GM18873 (cell line): Measurements from ENCODE around the gene FAF1.

Source experiments
- ATAC-seq: cut with Tn5 transposase; IDR thresholded peaks from one replicate; pipeline ENCODE4 v1.9.1; 2021; ENCODE audit warnings: mild to moderate bottlenecking, moderate library complexity, moderate number of reproducible peaks; ENCODE audit not compliant: unreplicated experiment, low FRiP score

Gene FAF1

DNA sequence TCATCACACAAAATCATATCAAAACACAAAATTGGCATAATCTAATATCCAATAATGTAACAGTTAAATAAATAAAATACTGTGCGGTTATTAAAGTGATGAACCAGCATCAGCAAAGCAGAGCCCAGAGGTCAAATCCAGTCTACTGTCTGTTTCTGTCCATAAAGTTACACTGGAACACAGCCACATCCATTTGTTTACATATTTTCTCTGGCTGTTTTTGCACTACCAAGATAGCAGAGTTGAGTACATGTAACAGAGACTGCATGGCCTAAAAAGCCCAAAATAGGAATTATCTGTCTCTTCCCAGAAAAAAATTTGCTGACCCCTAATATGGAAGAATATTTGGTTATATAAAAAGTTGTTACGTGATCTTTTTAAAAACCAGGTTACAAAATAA is 294.7 kb downstream of the FAF1 start:
- ATAC-seq = no peak

DNA sequence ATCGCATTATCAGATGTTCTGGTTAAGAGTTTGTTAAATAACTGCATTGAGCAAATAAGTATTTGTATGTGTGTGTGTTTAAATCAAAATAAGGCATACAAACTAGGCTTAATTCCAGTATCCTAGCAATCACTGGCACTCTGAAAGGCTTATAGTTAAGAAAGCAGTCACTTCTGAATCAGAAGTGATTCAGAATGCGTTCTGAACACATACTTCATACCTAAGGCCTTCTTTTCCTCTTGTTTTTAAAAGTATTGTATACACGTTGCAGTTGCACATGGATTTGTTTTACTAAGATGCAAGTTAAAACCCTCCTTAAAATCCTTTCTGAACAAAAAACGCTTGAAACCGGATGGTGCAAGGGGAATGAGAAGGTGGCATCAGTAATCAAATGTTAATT is 298.4 kb downstream of the FAF1 start:
- ATAC-seq = no peak

DNA sequence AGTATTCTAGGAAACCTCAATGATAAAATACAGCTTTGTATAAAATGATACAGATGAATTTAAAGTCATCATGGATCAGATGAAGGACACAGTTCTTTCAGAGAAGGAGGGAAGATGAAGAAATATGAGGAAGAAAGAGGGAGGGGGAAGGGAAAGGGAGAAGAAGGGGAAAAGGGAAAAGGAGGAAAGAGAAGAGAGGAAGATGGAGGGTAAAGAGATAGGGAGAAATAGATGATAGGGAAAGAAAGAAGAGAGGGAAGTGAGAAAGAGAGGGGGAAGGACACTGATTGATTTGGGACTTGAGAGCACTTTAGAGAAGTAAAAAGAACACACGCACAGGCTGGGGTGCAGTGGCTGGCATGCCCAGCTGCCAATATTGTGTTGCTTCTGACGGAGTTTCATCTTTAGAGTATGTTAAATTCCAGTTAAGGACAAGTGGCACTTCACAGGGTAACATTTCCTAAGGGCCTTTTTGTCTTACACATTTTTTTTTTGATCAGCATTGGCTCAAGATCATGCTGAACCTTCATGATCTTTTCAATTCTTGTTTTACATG is 300.9 kb downstream of the FAF1 start:
- no peak for ATAC-seq

DNA sequence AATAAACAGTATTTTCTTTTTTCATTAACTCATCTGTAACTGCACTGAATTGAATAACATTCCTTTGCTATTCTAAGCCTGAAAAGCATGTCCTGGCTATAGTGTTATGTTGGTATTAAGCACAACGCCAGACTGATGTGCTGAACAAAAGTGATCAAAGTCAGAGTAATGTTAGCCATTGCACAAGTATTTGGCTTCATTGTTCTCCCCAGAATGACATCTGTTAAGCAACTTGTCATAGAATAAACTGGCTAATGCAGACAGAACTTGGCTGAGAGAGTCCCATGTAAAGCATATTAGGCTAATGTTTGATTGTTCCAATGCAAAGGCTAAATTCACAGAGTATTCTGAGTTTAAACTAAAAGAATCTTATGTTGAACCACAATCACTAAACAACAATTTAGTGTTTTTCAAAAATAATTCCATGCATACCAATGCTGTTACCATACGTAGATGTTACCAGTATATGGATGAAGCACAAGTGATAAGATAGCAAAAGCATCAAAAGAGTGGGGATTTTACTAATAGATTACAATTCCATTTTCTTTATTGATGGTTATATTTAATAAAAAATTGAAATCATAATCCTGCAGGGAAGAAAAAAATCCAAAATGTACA is 301.5 kb downstream of the FAF1 start:
- no peak for ATAC-seq

DNA sequence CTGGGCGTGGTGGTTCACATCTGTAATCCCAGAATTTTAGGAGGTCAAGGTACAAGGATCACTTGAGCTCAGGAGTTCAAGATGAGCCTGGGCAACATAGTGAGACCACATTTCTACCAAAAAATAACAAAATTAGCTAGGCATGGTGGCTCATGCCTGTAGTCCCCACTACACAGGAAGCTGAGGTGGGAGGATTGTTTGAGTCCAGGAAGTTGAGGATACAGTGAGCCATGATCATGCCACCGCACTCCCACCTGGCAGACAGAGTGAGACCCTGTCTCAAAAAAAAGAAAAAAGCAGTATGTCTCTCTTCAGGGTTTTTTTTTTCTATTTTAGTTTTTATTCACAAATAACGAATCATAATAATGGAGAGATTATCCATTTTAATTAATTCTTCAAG is 303.1 kb downstream of the FAF1 start:
- no peak for ATAC-seq

DNA sequence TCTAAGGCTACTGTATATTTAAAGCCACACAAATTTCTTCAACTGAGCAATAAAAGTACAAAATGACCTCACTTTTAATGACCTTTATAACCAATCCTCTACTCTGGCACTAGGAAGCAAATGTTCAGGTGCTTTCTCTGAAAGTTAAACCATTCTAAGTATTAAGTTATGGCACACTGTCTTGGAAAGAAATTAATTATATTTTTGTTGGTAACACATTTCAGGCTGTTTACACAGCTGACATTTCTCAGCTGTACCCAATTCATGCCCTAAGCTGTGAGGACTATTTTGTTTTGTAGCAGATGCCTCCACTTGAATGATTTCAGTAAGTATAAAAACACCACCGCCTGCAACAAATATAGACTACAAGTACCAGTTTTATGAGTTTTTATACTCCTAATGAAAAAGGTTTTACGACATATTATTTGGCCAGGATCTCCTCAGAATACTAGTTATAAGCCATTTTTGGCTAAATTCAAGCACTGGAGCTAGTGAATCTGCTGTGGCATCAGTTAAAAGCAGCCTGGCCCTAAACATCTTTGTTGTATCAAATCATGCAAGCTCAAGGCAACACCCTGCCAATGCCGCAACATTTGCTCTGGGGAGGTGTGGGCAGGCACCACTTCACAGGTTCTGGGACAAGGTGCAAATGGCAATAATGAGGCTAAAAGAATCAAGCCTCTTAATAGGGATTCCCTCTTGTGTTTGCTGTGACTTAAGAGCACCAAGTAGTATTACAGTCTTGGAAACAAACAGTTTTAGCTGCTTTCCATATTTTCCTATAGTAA is 308.4 kb downstream of the FAF1 start:
- no peak for ATAC-seq

DNA sequence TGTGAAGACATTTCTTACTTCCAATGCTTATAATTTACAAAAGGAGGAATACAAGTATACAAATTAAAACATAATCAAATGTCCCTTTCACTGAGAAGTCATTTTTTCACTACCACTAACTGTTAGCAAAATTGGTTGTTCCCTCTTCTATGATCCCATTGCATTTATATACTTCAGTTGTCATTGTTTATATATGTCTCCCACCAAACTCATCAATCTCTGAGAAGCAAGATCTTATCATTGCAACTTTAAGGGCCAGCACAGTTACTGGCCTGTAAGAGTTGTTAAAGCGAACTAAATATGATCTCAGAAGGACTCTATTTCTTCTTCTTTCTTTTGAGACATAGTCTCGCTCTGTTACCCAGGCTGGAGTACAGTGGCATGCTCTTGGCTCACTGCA is 313.5 kb downstream of the FAF1 start:
- ATAC-seq = no peak

DNA sequence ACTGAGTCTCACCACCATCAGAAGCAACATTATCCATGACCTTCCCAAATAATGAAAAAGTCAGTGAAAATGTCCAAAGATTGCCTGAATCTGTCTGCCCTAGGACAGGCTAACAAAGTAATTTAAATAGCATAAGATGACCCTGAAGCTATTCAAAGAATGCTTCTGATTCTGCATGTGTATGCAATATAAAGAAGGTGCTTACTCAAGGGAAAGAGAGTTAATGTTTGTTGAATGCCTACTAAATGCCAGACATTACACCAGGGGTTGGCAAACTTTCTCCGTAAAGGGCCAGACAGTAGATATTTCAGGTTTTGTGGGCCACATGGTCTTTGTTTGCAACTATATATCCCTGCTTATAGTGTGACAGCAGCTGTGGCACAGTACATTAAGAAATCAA is 314.9 kb downstream of the FAF1 start:
- ATAC-seq = no peak

DNA sequence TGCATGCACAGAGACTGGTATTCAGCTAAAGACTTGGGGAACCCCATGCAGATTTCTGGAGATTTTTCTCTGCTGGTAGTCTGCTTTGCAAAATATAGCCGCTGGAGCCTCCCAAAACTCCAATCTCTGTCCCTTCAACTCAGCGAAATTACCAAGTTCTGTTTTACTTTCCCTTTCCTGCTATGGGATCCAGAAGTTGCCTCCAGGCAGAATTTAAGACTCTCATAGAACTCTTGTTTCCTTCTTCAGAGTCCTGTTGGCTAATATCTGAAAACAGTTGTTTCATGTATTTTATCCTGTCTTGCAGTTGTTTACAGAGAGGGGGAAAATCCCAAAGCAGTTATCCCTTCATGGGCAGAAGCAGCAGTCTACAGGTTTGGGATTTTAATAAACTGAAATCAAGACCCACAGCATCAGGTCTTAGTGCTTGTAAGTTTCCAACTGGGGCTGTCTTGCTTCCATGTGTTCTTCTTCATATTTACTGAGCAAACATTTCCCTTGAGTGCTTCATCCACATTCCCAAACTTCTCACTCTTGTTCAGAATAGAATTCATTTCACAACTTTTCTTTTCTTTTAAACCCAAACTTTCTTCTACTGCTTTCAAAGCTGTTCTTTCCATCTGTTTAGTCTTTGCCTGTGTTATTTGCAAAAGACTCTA is 315.5 kb downstream of the FAF1 start:
- no peak for ATAC-seq

DNA sequence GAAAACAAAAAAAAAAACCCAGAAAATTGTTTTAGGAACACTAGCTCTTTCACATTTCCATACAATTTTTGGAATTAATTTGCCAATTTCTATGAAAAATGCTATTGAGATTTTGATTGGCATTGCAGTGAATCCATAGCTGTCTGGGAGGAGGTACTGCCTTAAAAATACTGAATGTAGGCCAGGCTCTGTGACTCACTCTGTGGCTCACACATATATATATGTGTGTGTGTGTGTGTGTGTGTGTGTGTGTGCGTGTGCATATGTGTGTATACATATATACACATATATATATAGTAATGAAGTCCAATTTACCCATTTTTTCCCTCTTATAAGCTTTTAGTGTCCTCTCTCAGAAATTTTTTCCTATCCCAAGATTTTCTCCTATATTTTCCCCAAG is 322.6 kb downstream of the FAF1 start:
- no peak for ATAC-seq

DNA sequence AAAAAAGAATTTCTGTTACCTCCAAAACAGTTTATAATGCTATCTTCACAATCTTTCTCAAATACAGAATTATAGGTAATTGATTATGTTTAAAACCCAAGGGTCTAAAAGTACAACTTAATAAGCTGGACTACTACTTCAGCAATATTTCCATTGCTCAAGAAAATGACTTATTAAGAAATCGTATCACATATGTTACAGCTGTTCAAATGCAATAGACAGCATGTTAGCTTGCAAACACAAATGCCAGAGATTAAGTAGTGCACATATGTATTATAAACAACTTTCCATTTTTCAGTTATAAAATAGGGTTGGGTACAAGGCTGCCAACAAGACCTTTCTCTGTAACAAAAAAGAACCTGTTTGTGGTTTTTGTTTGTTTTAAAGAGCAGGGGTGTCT is 325.8 kb downstream of the FAF1 start:
- no peak for ATAC-seq

DNA sequence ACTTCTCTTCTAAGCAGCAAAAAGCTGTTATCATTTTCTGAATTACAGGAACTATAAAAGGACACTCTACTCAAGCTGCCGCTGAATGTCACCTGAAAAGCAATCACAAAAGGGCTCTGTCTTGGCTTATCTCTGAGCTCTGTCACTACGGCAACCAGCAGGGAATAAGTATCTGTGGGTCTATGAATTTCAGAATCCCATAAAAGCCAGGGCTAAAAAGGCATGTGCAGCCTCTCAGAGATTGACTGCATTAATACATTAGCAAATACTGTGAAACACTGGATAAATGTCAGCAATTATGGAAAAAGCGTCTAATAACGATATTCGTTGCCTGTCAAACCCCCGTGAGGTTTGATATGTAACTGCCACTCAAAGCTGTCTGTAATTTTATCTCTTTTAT is 326.6 kb downstream of the FAF1 start:
- ATAC-seq = no peak

DNA sequence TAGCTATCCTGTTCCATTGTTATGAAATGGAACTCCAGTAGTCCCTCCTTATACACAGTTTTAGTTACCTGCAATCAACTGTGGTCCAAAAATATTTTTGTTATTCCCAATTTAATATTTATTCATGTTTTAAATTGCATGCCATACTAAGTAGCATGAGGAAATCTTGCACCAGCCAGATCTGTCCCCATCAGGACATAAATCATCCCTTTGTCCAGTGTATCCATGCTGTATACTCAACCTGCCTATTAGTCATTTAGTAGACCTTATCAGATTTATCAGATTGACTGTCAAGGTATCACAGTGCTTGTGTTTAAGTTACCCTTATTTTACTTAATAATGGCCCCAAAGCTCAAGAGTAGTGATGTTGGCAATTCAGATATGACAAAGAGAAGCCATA is 328.9 kb downstream of the FAF1 start:
- no peak for ATAC-seq

DNA sequence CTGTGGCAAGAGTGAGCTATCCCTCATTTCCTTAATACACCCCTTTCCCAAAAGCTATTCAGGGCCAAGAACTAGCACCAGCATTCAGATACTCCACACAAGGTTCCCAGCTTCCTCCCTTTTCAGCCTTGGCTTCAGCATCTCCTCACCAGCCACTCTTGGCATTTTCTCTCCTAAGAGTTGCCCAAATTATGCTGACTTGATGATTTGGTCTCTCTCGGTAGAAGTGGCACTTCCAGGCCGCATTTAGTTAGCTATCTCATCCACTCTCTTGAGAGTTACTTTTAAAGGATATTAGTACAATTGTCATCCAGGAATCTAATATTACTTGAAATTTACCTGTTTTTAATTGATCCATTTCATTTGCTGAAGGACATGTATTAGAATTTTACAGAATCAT is 337.8 kb downstream of the FAF1 start:
- no peak for ATAC-seq

DNA sequence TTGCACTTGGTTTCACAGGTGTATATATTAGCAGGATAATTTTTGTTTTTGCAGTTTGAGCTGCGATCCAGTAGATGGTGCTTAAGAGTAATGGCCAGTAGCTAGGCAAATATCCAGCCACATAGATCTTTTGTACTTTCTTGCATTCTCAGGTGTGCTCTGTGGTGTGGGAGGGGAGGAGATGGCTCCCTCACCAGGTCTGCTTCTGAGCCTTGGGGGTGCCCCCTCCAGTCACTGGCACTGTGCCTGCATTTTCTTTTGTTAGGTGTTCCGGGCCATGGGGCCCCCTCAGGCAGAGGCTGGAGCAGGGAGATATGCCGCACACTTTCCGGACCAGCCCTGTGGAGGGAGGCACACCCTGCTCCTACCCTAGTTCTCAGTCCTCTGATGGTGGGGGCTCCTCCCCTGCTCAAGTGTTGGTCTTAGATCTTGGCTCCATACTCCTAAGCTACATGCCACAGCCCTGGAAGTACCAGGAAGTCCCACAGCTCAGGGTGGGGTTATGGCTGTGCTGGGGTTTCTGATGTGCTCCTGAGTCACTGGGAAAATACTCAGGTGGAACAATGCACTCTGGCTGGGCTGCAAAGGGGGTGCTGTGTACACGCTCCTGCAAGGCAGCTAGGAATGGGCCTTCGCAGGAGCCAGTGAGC is 339.3 kb downstream of the FAF1 start:
- ATAC-seq = no peak

DNA sequence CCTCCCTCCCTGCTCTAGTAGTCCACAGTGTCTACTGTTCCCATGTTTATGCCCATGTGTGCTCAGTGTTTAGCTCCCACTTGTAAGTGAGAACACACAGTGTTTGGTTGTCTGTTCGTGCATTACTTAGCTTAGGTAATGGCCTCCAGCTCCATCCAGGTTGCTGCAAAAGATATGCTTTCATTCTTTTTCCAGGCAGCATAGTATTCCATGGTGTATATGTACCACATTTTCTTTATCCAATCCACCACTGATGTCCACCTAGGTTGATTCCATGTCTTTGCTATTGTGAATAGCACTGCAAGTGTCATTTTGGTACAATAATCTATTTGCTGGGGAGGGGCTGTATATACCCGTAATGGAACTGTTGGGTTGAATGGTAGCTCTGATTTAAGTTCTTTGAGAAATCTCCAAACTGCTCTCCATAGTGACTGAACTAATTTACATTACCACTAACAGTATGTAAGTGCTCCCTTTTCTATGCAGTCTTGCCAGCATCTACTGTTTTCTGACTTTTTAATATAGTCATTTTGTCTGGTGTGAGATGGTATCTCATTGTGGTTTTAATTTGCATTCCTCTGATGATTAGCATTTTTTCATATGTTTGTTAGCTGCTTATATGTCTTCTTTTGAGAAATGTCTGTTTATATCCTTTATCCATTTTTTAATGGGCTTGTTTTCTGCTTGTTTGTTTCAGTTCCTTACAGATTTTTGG is 344.9 kb downstream of the FAF1 start:
- no peak for ATAC-seq

DNA sequence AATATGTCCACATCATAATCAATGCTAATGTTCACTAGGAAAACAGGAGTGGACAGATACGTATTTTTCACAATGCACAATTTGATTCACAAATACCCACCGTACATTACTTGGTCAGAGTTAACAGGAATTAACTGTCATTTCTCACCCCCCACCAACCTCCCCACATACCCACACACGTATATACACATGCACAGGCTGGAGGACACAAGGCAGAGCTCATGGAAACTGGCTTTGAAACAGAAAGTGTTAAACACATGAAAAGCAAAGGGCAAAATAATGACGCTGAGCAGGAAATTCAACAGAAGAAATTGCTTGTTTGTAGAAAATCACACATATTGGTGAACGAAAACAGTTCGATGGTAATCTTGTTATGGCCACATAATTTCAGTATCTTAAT is 348.4 kb downstream of the FAF1 start:
- no peak for ATAC-seq

DNA sequence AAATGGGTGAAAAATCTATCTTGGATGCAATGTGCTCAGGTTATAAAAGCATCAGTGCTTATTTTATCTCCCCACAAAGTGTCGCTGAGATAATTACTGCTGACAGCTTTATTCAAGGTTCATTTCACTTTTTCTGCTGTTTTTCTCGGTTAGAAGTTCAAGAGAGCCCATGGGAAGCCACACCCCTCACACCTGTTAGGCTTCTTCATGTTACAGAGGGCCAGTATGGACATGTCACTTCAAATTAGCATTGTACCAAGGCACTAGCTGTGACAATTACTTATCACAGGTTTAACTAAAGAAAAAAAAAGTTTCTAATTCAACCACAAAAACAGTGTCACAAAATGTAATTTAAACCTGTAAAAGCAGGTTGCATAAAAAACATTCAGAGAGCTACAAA is 349.5 kb downstream of the FAF1 start:
- ATAC-seq = no peak

DNA sequence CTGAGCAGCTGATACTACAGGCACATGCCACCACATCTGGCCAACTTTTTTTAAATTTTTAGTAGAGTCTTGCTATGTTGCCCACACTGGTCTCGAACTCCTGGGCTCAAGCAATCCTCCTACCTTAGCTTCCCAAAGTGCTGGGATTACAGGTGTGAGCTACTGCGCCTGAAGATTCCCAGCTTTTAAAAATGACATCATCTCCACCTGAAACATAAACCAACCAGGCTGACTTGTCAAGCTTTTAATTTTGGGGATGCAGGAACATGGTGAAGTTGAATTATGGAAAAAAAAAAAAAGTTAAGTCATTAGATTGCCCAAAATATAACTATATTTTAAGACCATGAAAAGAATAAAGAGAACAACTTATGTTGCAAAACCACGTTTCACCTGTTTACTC is 350.6 kb downstream of the FAF1 start:
- ATAC-seq = no peak

DNA sequence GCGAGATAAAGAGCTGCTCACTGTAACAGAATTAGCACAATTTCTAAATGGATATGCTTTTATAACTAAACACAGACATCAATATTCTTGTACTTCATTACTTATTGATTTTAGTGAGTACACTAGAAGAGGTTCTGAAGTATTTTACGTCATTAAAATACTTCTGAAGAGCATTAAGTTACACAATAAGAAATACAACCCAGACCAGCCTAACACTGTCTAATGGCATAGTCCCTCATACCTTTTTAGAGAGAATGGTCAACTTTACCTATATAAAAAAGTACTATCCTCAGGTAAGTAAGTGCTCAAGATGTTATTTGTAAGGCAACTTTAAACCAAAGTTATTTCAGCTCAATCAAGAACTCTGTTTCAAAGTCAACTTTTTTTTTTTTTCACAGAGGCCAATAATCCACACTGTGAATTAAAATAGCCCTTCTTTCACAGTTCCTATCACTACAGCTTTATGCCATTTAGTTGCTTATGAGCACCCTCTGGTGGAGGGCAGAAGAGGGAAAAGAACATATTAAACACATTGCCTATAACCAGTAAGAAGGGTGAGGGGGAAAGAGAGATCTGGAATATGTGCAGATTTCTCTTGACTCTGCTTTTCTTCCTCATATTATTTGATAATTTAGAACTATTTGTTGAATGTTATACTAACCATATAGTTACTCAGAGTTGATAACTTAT is 354.7 kb downstream of the FAF1 start:
- ATAC-seq = no peak
